Limb (tissue), 2 donors: ENCODE data around the gene KIAA1671.
"Not testable (repeated sequence)": the region's sequence is repeated elsewhere in the genome, so short reads cannot be mapped to it uniquely, and the experiment has no call there.

ENCODE experiments used
- DNase-seq, 2 donors: peaks; one replicate each; pipeline ENCODE4 v3.0.0-alpha.2; 2016; ENCODE audit errors: extremely low spot score in 2 of 2

KIAA1671 gene

GRCh38 chr22:24951942-24952836 lies at the start of gene KIAA1671:
Gene KIAA1671, plus strand, starts transcription at chr22:24952716. Its CDS starts 75,284 bp downstream, at chr22:25028000.
- peak; percentile 74 to 93 for DNase-seq

GRCh38 chr22:24905909-24906308 lies 46.6 kb upstream of the KIAA1671 start:
- no peak for DNase-seq

- DNase-seq, result not testable (repeated sequence)
Observed at GRCh38 chr22:24907101-24907500, 45.4 kb upstream of the KIAA1671 start.

- DNase-seq, result no peak
Observed at GRCh38 chr22:24920029-24920428, 32.5 kb upstream of the KIAA1671 start.

GRCh38 chr22:24925586-24926427 lies 26.7 kb upstream of the KIAA1671 start:
- no peak for DNase-seq

DNA sequence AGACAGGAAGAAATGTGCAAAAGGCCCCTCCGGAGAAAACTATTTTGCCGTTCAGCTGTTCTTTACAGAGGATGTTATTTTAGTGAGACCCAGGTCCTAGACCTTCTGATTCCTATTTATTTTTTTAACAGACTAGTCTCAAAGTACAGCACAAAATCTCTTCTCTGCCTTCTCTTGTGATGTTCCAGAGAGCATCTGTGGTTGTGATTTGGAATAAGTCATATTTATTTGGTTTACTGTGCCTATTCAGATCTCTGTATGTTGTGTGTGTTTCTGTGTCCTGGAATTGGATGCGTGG lies 26.1 kb upstream of the KIAA1671 start:
- DNase-seq, result no peak

DNA sequence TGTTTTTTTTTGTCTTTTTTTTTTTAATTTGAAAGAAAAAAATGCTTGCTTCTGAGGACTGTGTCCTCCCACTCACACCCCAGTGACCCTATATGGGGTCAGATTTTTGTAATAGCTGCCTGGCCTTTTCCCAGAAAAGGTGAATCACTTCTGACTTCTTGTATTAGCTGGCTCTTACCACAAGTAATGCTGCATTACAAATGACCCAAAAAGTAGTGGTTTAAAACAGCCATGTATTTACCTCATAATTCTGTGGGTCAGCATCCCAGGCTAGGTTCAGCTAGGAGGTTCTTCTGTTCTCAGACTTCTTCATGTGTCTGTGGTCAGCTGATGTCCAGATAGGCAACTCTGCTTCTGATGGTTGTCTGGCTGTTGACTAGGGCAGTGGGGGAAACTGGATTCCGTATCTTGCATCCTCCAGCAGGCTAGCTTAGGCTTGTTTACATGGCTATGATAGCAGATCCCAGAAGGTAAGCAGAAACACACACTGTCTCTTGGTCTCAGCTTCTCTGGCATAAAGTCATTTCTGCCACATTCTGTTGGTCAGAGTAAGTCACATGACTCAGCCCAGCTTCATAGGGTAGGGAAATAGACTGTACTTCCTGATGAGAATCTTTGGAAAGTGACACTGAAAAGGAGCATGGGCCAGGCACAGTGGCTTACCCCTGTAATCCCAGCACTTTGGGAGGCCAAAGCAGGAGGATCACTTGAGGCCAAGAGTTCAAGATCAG lies 25.5 kb upstream of the KIAA1671 start:
- DNase-seq, result no peak

DNA sequence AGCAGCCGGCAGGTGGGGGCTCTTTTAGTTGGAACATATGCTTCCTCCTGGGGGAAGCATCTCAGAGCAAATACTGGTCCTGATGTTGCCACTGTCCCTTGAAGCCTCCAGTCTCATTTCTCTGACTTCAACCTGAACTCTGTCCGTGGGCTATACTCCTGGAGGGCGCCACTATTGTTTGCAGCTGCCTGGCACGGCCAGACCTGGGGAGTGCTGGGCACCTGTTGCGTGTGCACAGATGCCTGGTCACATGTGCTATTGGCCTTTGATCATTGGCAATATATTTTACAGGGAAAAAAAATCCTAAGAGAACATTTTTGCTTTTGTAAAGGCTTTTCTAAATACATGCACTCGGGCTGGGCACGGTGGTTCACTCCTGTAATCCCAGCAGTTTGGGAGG lies 24.2 kb upstream of the KIAA1671 start:
- no peak for DNase-seq

DNA sequence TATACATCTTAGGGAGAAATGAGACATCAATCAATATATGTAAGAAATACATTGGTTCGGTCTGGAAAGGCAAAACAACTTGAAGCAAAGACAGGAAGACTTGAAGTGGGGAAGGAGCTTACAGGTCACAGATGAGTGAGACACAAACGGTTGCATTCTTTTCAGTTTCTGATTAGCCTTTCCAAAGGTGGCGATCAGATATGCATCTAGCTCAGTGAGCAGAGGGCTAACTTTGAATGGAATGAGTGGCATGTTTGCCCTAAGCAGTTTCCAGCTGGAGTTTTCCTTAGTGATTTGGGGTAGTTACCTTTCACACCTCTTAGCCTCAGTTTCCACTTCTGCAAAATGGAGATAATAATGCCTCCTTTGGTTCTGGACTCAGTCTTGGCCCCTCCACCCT lies 21.8 kb upstream of the KIAA1671 start:
- no peak for DNase-seq

- no peak for DNase-seq
Observed at GRCh38 chr22:24935771-24936483, 16.6 kb upstream of the KIAA1671 start.

DNA sequence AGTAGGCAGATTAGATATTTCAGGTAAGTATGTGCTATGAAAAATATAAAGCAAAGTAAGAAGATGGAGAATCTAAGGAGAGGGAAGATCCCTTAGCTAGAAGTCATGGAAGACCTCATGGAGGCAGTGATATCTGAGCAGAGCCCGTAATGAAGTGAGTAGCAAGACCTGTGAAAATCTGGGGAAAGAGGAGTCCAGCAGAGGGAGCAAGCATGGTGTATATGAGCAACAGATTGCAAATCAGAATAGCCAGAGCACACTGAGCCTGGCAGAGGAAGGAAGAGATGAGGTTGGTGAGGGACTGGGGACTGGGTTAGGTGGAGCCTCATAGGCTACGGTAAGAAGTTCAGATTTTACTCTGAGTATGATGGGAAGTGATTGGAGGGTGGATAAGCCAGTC lies 15.4 kb upstream of the KIAA1671 start:
- DNase-seq, result no peak

DNA sequence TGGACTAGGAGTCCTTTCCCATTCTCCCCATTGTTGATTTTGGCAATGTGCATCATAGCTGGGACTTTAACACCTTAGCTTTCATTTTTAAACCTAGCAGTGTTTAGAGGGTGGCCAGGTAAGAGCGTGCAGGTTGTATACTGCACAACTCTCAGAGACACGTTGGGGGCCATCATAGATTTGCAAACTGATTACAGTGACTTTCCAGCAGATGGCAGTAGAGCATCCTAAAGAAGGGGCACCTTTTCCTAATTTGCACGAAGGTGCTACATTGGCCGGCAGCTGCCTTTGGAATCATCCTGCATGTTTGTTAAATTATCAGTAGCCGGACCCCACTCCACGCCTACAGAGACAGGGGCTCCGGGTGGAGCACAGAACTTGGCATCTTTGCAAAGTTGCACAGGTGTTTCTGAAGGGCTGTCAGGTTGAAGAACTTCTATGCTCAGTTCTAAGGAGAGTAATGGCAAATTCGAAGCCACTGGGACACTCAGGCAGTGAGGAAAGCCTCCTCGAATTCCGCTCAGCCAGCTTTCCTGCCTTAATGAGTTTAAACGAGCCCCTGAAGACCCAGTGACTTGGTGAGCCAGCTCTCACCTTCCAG lies 13.7 kb upstream of the KIAA1671 start:
- no peak for DNase-seq

GRCh38 chr22:24942301-24942700 lies 10.2 kb upstream of the KIAA1671 start:
- no peak for DNase-seq

- DNase-seq, result no peak
Observed at GRCh38 chr22:24944217-24944937, 8.1 kb upstream of the KIAA1671 start.

DNA sequence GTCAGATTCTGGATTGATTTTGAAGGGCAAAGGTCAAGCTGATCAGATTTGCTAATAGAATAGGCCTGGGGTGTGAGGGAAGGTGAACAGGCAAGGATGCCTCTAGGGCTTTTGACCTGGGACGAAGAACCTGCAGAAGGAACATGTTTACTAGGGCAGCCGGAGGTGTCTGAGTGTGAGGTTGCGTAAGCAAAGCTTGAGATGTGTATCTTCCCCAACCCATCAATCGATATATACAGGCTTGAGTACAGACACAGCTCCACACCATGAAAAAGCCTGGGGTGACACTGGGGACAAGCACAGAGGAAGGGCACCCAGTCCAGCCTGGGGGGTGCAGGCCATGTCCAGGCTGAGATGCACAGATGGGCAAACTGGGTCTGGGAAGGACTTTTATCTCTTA lies 7.1 kb upstream of the KIAA1671 start:
- DNase-seq, result no peak

- no peak for DNase-seq
Observed at GRCh38 chr22:24947383-24947782, 5.1 kb upstream of the KIAA1671 start.

DNA sequence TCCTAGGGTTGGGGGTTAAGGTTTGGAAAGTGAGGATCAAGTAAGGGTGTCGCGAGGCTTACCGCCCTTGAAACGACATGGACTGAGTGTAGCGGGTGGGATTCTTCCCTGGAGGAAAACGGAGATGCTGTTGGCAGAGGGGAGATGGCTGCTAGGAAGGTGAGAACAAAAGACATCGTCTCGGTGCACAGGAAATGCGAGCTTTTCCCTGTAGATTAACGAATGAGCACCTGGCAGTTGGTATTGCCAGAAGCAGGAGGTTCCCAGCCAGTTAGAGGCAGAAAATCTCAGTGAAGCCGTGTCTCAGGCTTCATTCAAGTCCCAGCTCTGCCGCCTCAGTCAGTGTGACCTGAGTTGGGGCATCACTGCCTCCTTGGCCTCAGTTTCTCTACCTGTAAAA lies 4.6 kb upstream of the KIAA1671 start:
- no peak for DNase-seq

- DNase-seq, result no peak
Observed at GRCh38 chr22:24948356-24949202, 3.9 kb upstream of the KIAA1671 start.

DNA sequence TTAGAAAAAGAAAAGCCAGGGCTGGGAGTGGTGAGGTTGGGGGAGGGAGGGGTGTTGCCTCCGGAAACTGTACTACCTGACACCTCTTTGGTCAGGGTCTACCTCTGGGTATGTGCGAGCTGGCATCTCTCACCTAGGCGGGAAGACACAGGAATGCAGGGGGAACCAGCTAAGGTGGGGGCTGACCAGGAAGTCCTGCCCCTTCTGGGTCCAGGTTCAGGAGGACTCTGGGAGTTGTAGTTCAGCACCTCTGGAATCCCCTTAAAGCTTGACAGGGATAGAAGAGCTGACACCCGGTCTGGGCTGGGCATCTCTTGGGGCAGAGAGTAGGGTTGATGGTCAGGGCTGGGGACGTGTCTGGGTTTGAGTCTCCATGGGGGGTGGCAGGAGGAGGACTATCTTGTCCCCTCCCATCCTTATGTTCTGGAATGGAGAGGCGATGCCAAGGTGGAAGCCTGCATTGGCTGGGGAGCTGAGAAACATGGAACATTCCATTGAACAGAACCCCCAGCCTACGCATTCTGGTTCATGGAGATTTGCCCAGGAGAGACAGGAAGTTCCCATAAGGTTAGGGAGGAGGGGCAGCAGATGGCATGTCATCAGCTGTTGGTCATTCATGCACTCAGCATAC lies 2.1 kb upstream of the KIAA1671 start:
- no peak for DNase-seq
